ENCODE measurements around the gene HCN4.

Gene HCN4

GRCh38 chr15:73370151-73370550, 1.4 kb upstream of the HCN4 start:
- TF ChIP-seq CTCF (IDR thresholded peaks at IDR 0.05): no peak
- no peak overlapping the region for H3K27ac ChIP-seq
- H3K4me1 ChIP-seq: peaks cover 0 to 25% (median 20%) of the 10 kb centered on the region in 4 donors
- DNase-seq: no peak
- H3K27me3 ChIP-seq: peaks cover 0 to 92% of the 10 kb centered on the region in 2 donors
- H3K36me3 ChIP-seq: no peaks in the 10 kb centered on the region
- no peaks in the 10 kb centered on the region for H3K9me3 ChIP-seq
- H3K4me3 ChIP-seq: no peak overlapping the region
- intact Hi-C loops (cut with DNase I; ENCODE audit: low total_unique reads): no loop called here

- intact Hi-C loops (cut with DNase I; ENCODE audit: low total_unique reads): no loop called here
- TF ChIP-seq CTCF (IDR thresholded peaks at IDR 0.05): no peak
- Histone ChIP-seq H3K9me3 (no peaks in the 10 kb centered on the region), H3K4me3 (no peak overlapping the region), H3K36me3 (no peaks in the 10 kb centered on the region), H3K4me1 (peaks cover 0 to 25% (median 20%) of the 10 kb centered on the region in 4 donors), H3K27me3 (peaks cover 0 to 92% of the 10 kb centered on the region in 2 donors), H3K27ac (no peak overlapping the region)
- no peak for DNase-seq
These were observed 466 bp upstream of the HCN4 start for GRCh38 chr15:73369154-73369694.

GRCh38 chr15:73367624-73368300, 996 bp downstream of the HCN4 start:
- H3K4me3 ChIP-seq: peak overlapping the region; percentile 25 to 40
- no peak overlapping the region for H3K27ac ChIP-seq
- intact Hi-C loops (cut with DNase I; ENCODE audit: low total_unique reads): no loop called here

GRCh38 chr15:73366766-73367623, 1.8 kb downstream of the HCN4 start:
- Histone ChIP-seq H3K27ac (no peak overlapping the region), H3K27me3 (peaks cover 0 to 97% of the 10 kb centered on the region in 2 donors), H3K4me1 (peaks cover 0 to 25% (median 20%) of the 10 kb centered on the region in 4 donors), H3K4me3 (peak overlapping the region in 1 of 2 donors; percentile 40), H3K36me3 (no peaks in the 10 kb centered on the region), H3K9me3 (no peaks in the 10 kb centered on the region)
- no peak for TF ChIP-seq CTCF (IDR thresholded peaks at IDR 0.05)
- DNase-seq: no peak
- intact Hi-C loops (cut with DNase I; ENCODE audit: low total_unique reads): no loop called here

More at GRCh38 chr15:73367624-73368300, 996 bp downstream of the HCN4 start:
- no peak for DNase-seq
- TF ChIP-seq CTCF (IDR thresholded peaks at IDR 0.05): no peak
- Histone ChIP-seq H3K4me1 (peaks cover 0 to 25% (median 20%) of the 10 kb centered on the region in 4 donors), H3K27me3 (peaks cover 0 to 94% of the 10 kb centered on the region in 2 donors), H3K36me3 (no peaks in the 10 kb centered on the region), H3K9me3 (no peaks in the 10 kb centered on the region)

GRCh38 chr15:73364070-73364469, 4.7 kb downstream of the HCN4 start:
- intact Hi-C loops (cut with DNase I; ENCODE audit: low total_unique reads): no loop called here
- no peak overlapping the region for H3K4me3 ChIP-seq
- no peak for DNase-seq
- H3K27ac ChIP-seq: no peak overlapping the region
- H3K36me3 ChIP-seq: no peaks in the 10 kb centered on the region
- peaks cover 0 to 85% of the 10 kb centered on the region in 2 donors for H3K27me3 ChIP-seq
- H3K4me1 ChIP-seq: peaks cover 0 to 22% (median 17%) of the 10 kb centered on the region in 4 donors
- H3K9me3 ChIP-seq: no peaks in the 10 kb centered on the region
- TF ChIP-seq CTCF (IDR thresholded peaks at IDR 0.05): no peak

All from tibial artery (tissue), 4 donors.